Measurements from ENCODE around the gene FLAD1.

DNA sequence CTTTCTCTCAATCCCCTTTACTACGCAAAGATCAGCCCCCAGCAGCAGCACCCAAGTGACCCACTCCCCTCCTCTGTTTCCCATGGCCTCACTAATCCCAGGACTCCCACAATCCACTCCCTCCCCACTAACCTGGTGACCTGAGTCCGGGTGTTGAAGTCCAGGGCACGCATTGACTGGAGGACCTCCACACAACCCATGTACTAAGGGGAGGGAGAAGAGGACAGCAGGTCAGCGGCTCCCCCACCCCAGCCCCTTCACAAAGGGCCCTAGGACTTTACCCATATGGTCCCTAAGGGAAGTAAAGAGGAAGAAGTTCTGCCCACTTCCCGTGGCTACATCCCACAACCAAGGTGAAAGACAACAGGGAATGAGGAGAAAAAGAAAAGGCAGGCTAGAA, 13.9 kb upstream of the FLAD1 start:
- TF ChIP-seq POLR2A (IDR thresholded peaks at IDR 0.05), result no peak
- TF ChIP-seq, protein P1, sequence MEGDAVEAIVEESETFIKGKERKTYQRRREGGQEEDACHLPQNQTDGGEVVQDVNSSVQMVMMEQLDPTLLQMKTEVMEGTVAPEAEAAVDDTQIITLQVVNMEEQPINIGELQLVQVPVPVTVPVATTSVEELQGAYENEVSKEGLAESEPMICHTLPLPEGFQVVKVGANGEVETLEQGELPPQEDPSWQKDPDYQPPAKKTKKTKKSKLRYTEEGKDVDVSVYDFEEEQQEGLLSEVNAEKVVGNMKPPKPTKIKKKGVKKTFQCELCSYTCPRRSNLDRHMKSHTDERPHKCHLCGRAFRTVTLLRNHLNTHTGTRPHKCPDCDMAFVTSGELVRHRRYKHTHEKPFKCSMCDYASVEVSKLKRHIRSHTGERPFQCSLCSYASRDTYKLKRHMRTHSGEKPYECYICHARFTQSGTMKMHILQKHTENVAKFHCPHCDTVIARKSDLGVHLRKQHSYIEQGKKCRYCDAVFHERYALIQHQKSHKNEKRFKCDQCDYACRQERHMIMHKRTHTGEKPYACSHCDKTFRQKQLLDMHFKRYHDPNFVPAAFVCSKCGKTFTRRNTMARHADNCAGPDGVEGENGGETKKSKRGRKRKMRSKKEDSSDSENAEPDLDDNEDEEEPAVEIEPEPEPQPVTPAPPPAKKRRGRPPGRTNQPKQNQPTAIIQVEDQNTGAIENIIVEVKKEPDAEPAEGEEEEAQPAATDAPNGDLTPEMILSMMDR (IDR thresholded peaks at IDR 0.05 in 4 of 5, conservative IDR thresholded peaks at IDR 0.05 in 1 of 5), result no peak

Measured in gastrocnemius medialis (tissue), 4 donors.